ENCODE results near the gene HNRNPC.
"Not testable (repeated sequence)": the region's sequence is repeated elsewhere in the genome, so short reads cannot be mapped to it uniquely, and the experiment has no call there.

Gene HNRNPC

GRCh38 chr14:21226467-21226866, 42.8 kb downstream of the HNRNPC start:
- TF ChIP-seq CTCF (conservative IDR thresholded peaks at IDR 0.05) = no peak
- H3K27ac ChIP-seq = no peak overlapping the region

- H3K27ac ChIP-seq = not testable (repeated sequence)
Observed at GRCh38 chr14:21225164-21225563, 44.1 kb downstream of the HNRNPC start.

GRCh38 chr14:21220874-21221477, 48.3 kb downstream of the HNRNPC start:
- peak overlapping the region; percentile 48 for H3K27ac ChIP-seq
- no peak for TF ChIP-seq CTCF (conservative IDR thresholded peaks at IDR 0.05)

- TF ChIP-seq CTCF (conservative IDR thresholded peaks at IDR 0.05) = no peak
- peak overlapping the region; percentile 48; the same call in 1 of the 2 replicates for H3K27ac ChIP-seq
Observed at GRCh38 chr14:21219561-21220111, 49.6 kb downstream of the HNRNPC start.

- TF ChIP-seq CTCF (conservative IDR thresholded peaks at IDR 0.05) = no peak
- no peak overlapping the region for H3K27ac ChIP-seq
Observed at GRCh38 chr14:21219120-21219519, 50.1 kb downstream of the HNRNPC start.

GRCh38 chr14:21215879-21216251, 53.4 kb downstream of the HNRNPC start:
- no peak overlapping the region for H3K27ac ChIP-seq
- no peak for TF ChIP-seq CTCF (conservative IDR thresholded peaks at IDR 0.05)

- H3K27ac ChIP-seq = no peak overlapping the region
- TF ChIP-seq CTCF (conservative IDR thresholded peaks at IDR 0.05) = no peak
Observed at GRCh38 chr14:21215130-21215878, 53.9 kb downstream of the HNRNPC start.

GRCh38 chr14:21213652-21214051, 55.6 kb downstream of the HNRNPC start:
- TF ChIP-seq CTCF (conservative IDR thresholded peaks at IDR 0.05) = no peak
- H3K27ac ChIP-seq = no peak overlapping the region

- H3K27ac ChIP-seq = not testable (repeated sequence)
Observed at GRCh38 chr14:21212824-21213223, 56.4 kb downstream of the HNRNPC start.

Data from VCaP (cell line).